ENCODE results near the gene HM13.
"Not testable (repeated sequence)": the region's sequence is repeated elsewhere in the genome, so short reads cannot be mapped to it uniquely, and the experiment has no call there.

HM13 gene

DNA sequence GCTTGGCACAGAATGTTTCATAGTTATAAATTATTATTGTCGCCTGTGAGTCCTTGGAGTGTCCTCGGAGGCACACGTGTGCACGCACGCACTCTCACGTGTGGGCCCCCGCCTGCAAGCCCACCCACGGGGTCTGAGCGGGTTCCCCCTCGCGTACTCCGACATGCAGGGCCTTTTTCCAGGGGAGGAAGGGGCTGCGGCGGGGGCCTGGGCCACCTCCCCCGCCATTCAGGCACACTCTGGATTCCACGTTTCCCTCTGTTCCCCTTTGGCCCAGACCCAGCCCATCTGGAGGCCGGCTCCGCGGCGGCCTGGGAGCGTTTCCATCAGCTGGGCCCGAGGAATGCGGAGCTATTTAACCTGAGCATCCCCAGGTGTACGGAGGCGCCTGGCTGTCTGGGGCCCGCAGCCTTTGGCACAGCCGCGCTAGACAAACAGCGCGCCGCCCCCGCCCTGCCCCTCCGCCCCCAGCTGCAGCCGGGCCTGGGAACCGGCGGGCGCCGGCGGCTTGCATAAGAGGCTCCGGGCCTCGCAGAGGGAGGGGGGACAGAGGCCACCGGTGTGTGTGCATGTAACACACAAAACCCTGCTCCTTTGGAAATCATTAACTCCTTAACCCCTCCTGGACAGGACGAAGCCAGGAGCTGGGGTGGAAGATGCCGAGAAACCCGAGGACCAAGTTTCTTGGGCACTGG, 94.2 kb downstream of the HM13 start:
- Histone ChIP-seq H3K4me3 (peak overlapping the region; percentile 68 to 83), H3K27ac (peak overlapping the region; percentile 90 to 94), H3K4me1 (peaks cover 0 to 60% (median 35%) of the 10 kb centered on the region in 4 donors), H3K9me3 (no peaks in the 10 kb centered on the region), H3K36me3 (peaks cover 0 to 16% (median 0%) of the 10 kb centered on the region in 3 donors), H3K27me3 (no peaks in the 10 kb centered on the region)
- intact Hi-C loops (cut with DNase I; ENCODE audit: low total_unique reads) = no loop called here
- TF ChIP-seq, protein P1, sequence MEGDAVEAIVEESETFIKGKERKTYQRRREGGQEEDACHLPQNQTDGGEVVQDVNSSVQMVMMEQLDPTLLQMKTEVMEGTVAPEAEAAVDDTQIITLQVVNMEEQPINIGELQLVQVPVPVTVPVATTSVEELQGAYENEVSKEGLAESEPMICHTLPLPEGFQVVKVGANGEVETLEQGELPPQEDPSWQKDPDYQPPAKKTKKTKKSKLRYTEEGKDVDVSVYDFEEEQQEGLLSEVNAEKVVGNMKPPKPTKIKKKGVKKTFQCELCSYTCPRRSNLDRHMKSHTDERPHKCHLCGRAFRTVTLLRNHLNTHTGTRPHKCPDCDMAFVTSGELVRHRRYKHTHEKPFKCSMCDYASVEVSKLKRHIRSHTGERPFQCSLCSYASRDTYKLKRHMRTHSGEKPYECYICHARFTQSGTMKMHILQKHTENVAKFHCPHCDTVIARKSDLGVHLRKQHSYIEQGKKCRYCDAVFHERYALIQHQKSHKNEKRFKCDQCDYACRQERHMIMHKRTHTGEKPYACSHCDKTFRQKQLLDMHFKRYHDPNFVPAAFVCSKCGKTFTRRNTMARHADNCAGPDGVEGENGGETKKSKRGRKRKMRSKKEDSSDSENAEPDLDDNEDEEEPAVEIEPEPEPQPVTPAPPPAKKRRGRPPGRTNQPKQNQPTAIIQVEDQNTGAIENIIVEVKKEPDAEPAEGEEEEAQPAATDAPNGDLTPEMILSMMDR (IDR thresholded peaks at IDR 0.05) = no peak
- peak; percentile 73 to 88 for DNase-seq

DNA sequence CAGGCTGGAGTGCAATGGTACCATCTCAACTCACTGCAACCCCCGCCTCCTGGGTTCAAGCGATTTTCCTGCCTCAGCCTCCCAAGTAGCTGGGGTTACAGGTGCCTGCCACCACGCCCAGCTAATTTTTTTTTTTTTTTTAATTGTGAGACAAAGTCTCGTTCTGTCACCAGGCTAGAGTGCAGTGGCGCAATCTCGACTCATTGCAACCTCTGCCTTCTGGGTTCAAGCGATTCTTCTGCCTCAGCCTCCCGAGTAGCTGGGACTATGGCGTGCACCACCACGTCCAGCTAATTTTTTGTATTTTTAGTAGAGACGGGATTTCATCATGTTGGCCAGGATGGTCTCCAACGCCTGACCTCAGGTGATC, 98.0 kb downstream of the HM13 start:
- H3K36me3 ChIP-seq, DNase-seq, H3K4me3 ChIP-seq, H3K27me3 ChIP-seq, H3K27ac ChIP-seq, H3K9me3 ChIP-seq: not testable (repeated sequence)
- intact Hi-C loops (cut with DNase I; ENCODE audit: low total_unique reads) = loop anchor here (2.0 kb wide), 1 partner anchor 49 kb away; no protein-coding TSS in a partner anchor
- peaks cover 0 to 37% (median 25%) of the 10 kb centered on the region in 4 donors for H3K4me1 ChIP-seq

DNA sequence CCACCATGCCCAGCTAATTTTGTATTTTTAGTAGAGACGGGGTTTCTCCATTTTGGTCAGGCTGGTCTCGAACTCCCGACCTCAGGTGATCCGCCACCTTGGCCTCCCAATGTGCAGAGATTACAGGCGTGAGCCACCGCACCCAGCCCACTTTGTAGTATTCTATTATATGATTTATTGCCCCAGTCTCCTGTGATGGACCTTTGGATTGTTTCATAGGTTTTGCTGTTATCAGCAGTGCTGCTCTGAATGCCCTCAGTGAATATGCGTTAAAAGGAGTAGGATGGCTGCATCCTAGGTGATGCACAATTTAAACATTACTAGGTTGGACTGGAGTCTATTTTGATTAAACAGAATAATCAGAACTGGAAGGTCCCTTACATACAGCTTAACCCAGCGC, 101.2 kb downstream of the HM13 start:
- Histone ChIP-seq H3K27me3 (no peaks in the 10 kb centered on the region), H3K36me3 (no peaks in the 10 kb centered on the region), H3K9me3 (no peaks in the 10 kb centered on the region), H3K4me3 (no peak overlapping the region), H3K27ac (no peak overlapping the region), H3K4me1 (peaks cover 0 to 17% (median 6%) of the 10 kb centered on the region in 4 donors)
- intact Hi-C loops (cut with DNase I; ENCODE audit: low total_unique reads) = no loop called here
- TF ChIP-seq, protein P1 (IDR thresholded peaks at IDR 0.05) = no peak
- DNase-seq = no peak

DNA sequence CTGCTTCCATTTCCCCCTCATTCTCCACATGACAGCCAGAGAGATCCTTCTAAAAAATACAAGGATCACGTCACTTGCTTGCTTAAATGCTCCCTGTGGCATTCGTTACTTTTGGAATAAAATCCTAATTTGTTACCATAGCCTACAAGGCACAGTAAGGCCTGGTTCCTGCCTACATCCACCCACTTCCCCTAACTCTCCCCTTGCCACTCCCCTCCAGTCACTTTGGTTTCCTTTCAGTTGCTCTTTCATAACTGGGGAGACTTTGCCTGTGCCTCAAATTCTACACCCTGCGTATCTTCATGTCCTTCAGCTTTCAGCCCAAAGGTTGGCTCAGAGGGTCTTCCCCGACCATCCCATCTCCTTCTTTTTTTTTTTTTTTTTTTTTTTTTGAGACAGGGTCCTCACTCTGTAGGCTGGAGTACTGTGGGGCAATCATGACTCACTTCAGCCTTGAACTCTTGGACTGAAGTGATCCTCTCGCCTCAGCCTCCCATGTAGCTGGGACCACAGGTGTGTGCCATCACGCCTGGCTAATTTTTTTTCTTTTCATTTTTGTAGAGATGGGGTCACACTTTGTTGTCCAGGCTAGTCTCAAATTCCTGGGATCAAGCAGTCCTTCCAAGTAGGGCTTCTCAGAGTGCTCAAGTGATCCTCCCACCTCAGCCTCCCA, 103.3 kb downstream of the HM13 start:
- H3K9me3 ChIP-seq = no peaks in the 10 kb centered on the region
- TF ChIP-seq, protein P1 (IDR thresholded peaks at IDR 0.05) = no peak
- H3K4me1 ChIP-seq = peaks cover 0 to 14% (median 9%) of the 10 kb centered on the region in 4 donors
- no peaks in the 10 kb centered on the region for H3K27me3 ChIP-seq
- H3K27ac ChIP-seq = no peak overlapping the region
- DNase-seq = no peak
- intact Hi-C loops (cut with DNase I; ENCODE audit: low total_unique reads) = no loop called here
- no peak overlapping the region for H3K4me3 ChIP-seq
- no peaks in the 10 kb centered on the region for H3K36me3 ChIP-seq

Data from tibial artery (tissue), 4 donors.